ENCODE results near the gene CELF1. TPM values are rescaled to one million over a fixed set of nuclear protein-coding genes. Genes with fewer than 3 reads are reported as not detected.

The CELF1 gene
- total and polyA plus RNA-seq, 2 donors (not counting 1 experiment from before 2014, with no cell fraction given), result 52.0 to 153 TPM

DNA sequence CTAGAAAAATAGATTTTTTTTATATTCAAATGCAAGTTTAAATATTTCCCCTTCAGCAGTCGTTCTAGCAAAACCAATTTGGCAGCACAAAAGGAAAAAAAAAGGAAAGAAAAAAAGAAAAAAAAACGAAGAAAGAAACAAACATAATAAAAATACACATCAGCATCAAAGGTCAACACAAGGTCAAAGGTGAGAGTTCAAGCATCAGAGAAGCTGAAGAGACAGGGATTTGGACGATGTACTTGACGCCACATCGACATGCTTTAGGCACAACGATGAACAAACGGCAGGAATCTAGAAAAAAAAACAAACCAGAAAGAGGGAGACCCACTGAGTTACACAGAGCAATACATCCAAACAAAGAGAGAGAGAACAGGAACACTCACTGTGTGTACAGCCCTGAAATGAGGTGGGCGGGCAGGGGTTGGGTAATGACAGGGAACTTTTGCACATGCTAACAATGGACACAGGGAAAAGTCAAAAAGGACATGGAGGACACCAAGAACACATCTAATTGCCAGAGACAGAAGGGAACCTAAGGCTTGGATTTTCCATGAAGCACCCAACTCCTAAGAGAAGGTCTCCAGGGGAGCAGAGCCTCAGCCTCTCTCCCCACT, 84.2 kb downstream of the CELF1 start:
- Mint-ChIP-seq H3K4me1 (no peaks in the 10 kb centered on the region), H3K27me3 (no peaks in the 10 kb centered on the region), H3K4me3 (no peak overlapping the region), H3K9me3 (ENCODE audit: insufficient read depth) (no peaks in the 10 kb centered on the region), H3K27ac (no peak overlapping the region)
- POLR2A ChIA-PET, result no interaction called here
- Histone ChIP-seq H3K4me1 (ENCODE audit: control insufficient read depth in 2 of 2, insufficient read depth in 2 of 2, low read length in 2 of 2) (no peaks in the 10 kb centered on the region), H3K9me3 (ENCODE audit: control extremely low read depth in 1 of 3, control insufficient read depth in 2 of 3, insufficient read depth in 1 of 3, low read length in 2 of 3) (no peaks in the 10 kb centered on the region), H3K4me2 (replicated peaks; ENCODE audit: low read depth, low read length, poor library complexity, severe bottlenecking) (no peak overlapping the region), H3K9ac (ENCODE audit: low read length) (no peak overlapping the region), H3K4me3 (ENCODE audit: control extremely low read depth in 1 of 5, extremely low read depth in 1 of 5, insufficient read depth in 1 of 5, low read depth in 2 of 5, low read length in 4 of 5) (no peak overlapping the region), H2AFZ (ENCODE audit: insufficient read depth, low read depth, low read length, poor library complexity, severe bottlenecking) (no peak overlapping the region), H3K27me3 (replicated peaks in 1 of 4; ENCODE audit: control extremely low read depth in 1 of 4, control insufficient read depth in 3 of 4, insufficient read depth in 4 of 4, low read length in 3 of 4) (no peaks in the 10 kb centered on the region), H3K27ac (ENCODE audit: low read length in 2 of 2) (no peak overlapping the region), H3K36me3 (replicated peaks in 1 of 2; ENCODE audit: control extremely low read depth in 1 of 2, control insufficient read depth in 1 of 2, extremely low read depth in 1 of 2, insufficient read depth in 2 of 2, low read length in 1 of 2) (peaks cover 8 to 82% of the 10 kb centered on the region in 2 experiments), H3K79me2 (ENCODE audit: control insufficient read depth, insufficient read depth, low read length) (peaks cover 18% of the 10 kb centered on the region), H4K20me1 (ENCODE audit: control insufficient read depth, insufficient read depth, low read length, poor library complexity, severe bottlenecking) (peaks cover 26% of the 10 kb centered on the region)
- TF ChIP-seq CTCF (IDR thresholded peaks at IDR 0.05) (no peak), EZH2 (IDR thresholded peaks at IDR 0.05; ENCODE audit: borderline replicate concordance, insufficient read depth, low read depth, low read length, poor library complexity, severe bottlenecking) (no peak)
- CTCF ChIA-PET, result no interaction called here
- WGBS (ENCODE audit: insufficient coverage), result 100% methylated on average over 2 of the region's 8 CpGs
- ATAC-seq (ENCODE audit: low read depth), result no peak
- intact Hi-C loops (cut with micrococcal nuclease), result no loop called here
- DNase-seq, result no peak

- no peak overlapping the region for H2AFZ ChIP-seq (ENCODE audit: insufficient read depth, low read depth, low read length, poor library complexity, severe bottlenecking)
- H3K4me3 Mint-ChIP-seq, result no peak overlapping the region
- DNase-seq, result no peak
- ChIA-PET CTCF (no interaction called here), POLR2A (no interaction called here)
- peaks cover 26% of the 10 kb centered on the region for H4K20me1 ChIP-seq (ENCODE audit: control insufficient read depth, insufficient read depth, low read length, poor library complexity, severe bottlenecking)
- intact Hi-C loops (cut with micrococcal nuclease), result no loop called here
- H3K79me2 ChIP-seq (ENCODE audit: control insufficient read depth, insufficient read depth, low read length), result peaks cover 18% of the 10 kb centered on the region
- peak overlapping the region in 1 of 2 donors; percentile 18 for H3K27ac ChIP-seq (ENCODE audit: low read length in 2 of 2)
- H3K4me1 Mint-ChIP-seq, result no peaks in the 10 kb centered on the region
- H3K36me3 ChIP-seq (replicated peaks in 1 of 2; ENCODE audit: control extremely low read depth in 1 of 2, control insufficient read depth in 1 of 2, extremely low read depth in 1 of 2, insufficient read depth in 2 of 2, low read length in 1 of 2), result peaks cover 4 to 72% of the 10 kb centered on the region in 2 experiments
- TF ChIP-seq EZH2 (IDR thresholded peaks at IDR 0.05; ENCODE audit: borderline replicate concordance, insufficient read depth, low read depth, low read length, poor library complexity, severe bottlenecking) (no peak), CTCF (IDR thresholded peaks at IDR 0.05) (no peak)
- H3K27me3 Mint-ChIP-seq, result no peaks in the 10 kb centered on the region
- 97% methylated on average over 5 of the region's 7 CpGs for WGBS (ENCODE audit: insufficient coverage)
- H3K27me3 ChIP-seq (replicated peaks in 1 of 4; ENCODE audit: control extremely low read depth in 1 of 4, control insufficient read depth in 3 of 4, insufficient read depth in 4 of 4, low read length in 3 of 4), result no peaks in the 10 kb centered on the region
- H3K9me3 Mint-ChIP-seq (ENCODE audit: insufficient read depth), result no peaks in the 10 kb centered on the region
- ATAC-seq (ENCODE audit: low read depth), result no peak
- H3K9ac ChIP-seq (ENCODE audit: low read length), result no peak overlapping the region
- no peak overlapping the region for H3K4me3 ChIP-seq (ENCODE audit: control extremely low read depth in 1 of 5, extremely low read depth in 1 of 5, insufficient read depth in 1 of 5, low read depth in 2 of 5, low read length in 4 of 5)
- no peaks in the 10 kb centered on the region for H3K9me3 ChIP-seq (ENCODE audit: control extremely low read depth in 1 of 3, control insufficient read depth in 2 of 3, insufficient read depth in 1 of 3, low read length in 2 of 3)
- no peak overlapping the region for H3K4me2 ChIP-seq (replicated peaks; ENCODE audit: low read depth, low read length, poor library complexity, severe bottlenecking)
- H3K4me1 ChIP-seq (ENCODE audit: control insufficient read depth in 2 of 2, insufficient read depth in 2 of 2, low read length in 2 of 2), result no peaks in the 10 kb centered on the region
- H3K27ac Mint-ChIP-seq, result no peak overlapping the region
Measured at GRCh38 chr11:47467357-47467756, 85.6 kb downstream of the CELF1 start.
